HCT116 (cell line): ENCODE data around the gene TMEM145.
A peak's percentile ranks its signal among the peaks of the same experiment; 100 is the strongest.

ENCODE experiments used
- EZH2 ChIP-seq: fragments of 200-600 bp; sonication (generic); IDR thresholded peaks from 2 replicates; pipeline ENCODE4 v1.6.1; 2017; ENCODE audit warnings: antibody characterized with exemption, mixed run types
- EZH2phosphoT487 ChIP-seq: fragments of 200-600 bp; IDR thresholded peaks from 2 replicates; pipeline ENCODE4 v1.6.1; 2018; ENCODE audit warnings: antibody characterized with exemption, borderline replicate concordance
- JUND ChIP-seq: IDR thresholded peaks from 2 replicates; pipeline ENCODE4 v1.6.1; 2012
- ZNF274 ChIP-seq: fragments of 200-500 bp; sonication (Bioruptor generic); IDR thresholded peaks from 2 replicates; pipeline ENCODE4 v1.6.1; 2014; ENCODE audit warnings: mild to moderate bottlenecking, low read depth, low read length, inconsistent platforms
- TF ChIP-seq, protein P1 (sequence below), 3 experiments: fragments of 200-600 bp in 1 of 3; sonication (generic) in 1 of 3; IDR thresholded peaks in 2 of 3; conservative IDR thresholded peaks in 1 of 3; 2 replicates each; pipeline ENCODE4 v1.5.1; 2012 to 2017; ENCODE audit warnings: low read depth in 2 of 3, low read length in 2 of 3, antibody characterized with exemption in 1 of 3, borderline replicate concordance in 1 of 3, control low read depth in 1 of 3, mild to moderate bottlenecking in 1 of 3, mixed read lengths in 1 of 3, mixed run types in 1 of 3, moderate library complexity in 1 of 3; ENCODE audit not compliant: insufficient read depth in 1 of 3
- TF ChIP-seq, protein P2 (sequence below): IDR thresholded peaks from 2 replicates; pipeline ENCODE4 v1.6.1; 2012; ENCODE audit warnings: low read depth
- TF ChIP-seq, protein P3 (sequence below): IDR thresholded peaks from 2 replicates; pipeline ENCODE4 v1.6.1; 2012

DNA sequence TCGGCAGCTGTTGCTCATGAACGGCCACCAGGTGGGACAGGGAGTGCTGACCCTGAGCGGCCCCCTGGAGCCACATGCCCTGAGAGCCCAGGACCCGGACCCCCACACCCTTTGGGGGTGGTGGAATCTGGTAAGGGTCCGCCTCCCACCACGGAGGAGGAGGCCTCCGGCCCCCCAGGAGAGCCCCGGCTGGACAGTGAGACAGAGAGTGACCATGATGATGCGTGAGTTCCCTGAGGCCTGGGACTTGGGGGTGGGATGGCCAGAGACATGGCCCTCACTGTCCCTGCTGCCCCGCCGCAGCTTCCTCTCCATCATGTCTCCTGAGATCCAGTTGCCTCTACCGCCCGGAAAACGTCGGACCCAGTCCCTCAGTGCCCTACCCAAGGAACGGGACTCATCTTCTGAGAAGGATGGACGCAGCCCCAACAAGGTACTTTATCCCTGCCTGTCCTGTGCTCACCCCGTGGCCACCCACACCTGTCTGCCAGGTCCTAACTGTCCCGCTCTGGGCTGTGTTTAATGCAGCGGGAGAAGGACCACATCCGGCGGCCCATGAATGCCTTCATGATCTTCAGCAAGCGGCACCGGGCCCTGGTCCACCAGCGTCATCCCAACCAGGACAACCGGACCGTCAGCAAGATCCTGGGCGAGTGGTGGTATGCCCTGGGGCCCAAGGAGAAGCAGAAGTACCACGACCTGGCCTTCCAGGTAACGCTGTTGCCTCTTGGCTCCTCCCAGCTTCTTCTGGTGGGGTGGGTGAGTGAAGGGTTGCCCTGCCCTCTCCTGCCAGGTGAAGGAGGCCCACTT lies 25.9 kb upstream of the TMEM145 start:
- TF ChIP-seq JUND (no peak), ZNF274 (no peak), EZH2 (no peak), EZH2phosphoT487 (no peak)
- TF ChIP-seq, protein P1, sequence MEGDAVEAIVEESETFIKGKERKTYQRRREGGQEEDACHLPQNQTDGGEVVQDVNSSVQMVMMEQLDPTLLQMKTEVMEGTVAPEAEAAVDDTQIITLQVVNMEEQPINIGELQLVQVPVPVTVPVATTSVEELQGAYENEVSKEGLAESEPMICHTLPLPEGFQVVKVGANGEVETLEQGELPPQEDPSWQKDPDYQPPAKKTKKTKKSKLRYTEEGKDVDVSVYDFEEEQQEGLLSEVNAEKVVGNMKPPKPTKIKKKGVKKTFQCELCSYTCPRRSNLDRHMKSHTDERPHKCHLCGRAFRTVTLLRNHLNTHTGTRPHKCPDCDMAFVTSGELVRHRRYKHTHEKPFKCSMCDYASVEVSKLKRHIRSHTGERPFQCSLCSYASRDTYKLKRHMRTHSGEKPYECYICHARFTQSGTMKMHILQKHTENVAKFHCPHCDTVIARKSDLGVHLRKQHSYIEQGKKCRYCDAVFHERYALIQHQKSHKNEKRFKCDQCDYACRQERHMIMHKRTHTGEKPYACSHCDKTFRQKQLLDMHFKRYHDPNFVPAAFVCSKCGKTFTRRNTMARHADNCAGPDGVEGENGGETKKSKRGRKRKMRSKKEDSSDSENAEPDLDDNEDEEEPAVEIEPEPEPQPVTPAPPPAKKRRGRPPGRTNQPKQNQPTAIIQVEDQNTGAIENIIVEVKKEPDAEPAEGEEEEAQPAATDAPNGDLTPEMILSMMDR (IDR thresholded peaks at IDR 0.05 in 2 of 3, conservative IDR thresholded peaks at IDR 0.05 in 1 of 3; ENCODE audit: borderline replicate concordance in 1 of 3, insufficient read depth in 1 of 3, low read depth in 2 of 3, low read length in 2 of 3) = peak in 2 of 3 experiments; percentile 14 to 17; a peak in 2 of 6 replicates
- TF ChIP-seq, protein P2, sequence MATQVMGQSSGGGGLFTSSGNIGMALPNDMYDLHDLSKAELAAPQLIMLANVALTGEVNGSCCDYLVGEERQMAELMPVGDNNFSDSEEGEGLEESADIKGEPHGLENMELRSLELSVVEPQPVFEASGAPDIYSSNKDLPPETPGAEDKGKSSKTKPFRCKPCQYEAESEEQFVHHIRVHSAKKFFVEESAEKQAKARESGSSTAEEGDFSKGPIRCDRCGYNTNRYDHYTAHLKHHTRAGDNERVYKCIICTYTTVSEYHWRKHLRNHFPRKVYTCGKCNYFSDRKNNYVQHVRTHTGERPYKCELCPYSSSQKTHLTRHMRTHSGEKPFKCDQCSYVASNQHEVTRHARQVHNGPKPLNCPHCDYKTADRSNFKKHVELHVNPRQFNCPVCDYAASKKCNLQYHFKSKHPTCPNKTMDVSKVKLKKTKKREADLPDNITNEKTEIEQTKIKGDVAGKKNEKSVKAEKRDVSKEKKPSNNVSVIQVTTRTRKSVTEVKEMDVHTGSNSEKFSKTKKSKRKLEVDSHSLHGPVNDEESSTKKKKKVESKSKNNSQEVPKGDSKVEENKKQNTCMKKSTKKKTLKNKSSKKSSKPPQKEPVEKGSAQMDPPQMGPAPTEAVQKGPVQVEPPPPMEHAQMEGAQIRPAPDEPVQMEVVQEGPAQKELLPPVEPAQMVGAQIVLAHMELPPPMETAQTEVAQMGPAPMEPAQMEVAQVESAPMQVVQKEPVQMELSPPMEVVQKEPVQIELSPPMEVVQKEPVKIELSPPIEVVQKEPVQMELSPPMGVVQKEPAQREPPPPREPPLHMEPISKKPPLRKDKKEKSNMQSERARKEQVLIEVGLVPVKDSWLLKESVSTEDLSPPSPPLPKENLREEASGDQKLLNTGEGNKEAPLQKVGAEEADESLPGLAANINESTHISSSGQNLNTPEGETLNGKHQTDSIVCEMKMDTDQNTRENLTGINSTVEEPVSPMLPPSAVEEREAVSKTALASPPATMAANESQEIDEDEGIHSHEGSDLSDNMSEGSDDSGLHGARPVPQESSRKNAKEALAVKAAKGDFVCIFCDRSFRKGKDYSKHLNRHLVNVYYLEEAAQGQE = no peak
- TF ChIP-seq, protein P3, sequence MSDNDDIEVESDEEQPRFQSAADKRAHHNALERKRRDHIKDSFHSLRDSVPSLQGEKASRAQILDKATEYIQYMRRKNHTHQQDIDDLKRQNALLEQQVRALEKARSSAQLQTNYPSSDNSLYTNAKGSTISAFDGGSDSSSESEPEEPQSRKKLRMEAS = no peak
